ENCODE results near the gene GLMN.

- TF ChIP-seq POLR2A (IDR thresholded peaks at IDR 0.05) = no peak
- no peak for TF ChIP-seq CTCF (IDR thresholded peaks at IDR 0.05)
These were observed 26.0 kb upstream of the GLMN start for GRCh38 chr1:92324784-92325183.

Measured in thyroid gland (tissue), 4 donors.